SIG-M5 treated with dmso at 0.1 percent for 504 hours (cell line): Measurements from ENCODE around the gene CDX2.
"Not testable (repeated sequence)": the region's sequence is repeated elsewhere in the genome, so short reads cannot be mapped to it uniquely, and the experiment has no call there.

Source experiments
- DNase-seq: peaks from one replicate; lab custom pipeline; 2025; ENCODE audit not compliant: unreplicated experiment; lab: John Stamatoyannopoulos, UW

Gene CDX2

GRCh38 chr13:27965740-27966640 is 3.1 kb downstream of the CDX2 start:
- DNase-seq: no peak

GRCh38 chr13:27965343-27965739 is 3.8 kb downstream of the CDX2 start:
- DNase-seq: no peak

GRCh38 chr13:27964741-27965323 is 4.3 kb downstream of the CDX2 start:
- DNase-seq: no peak

- DNase-seq: not testable (repeated sequence)
These were observed 4.9 kb downstream of the CDX2 start for GRCh38 chr13:27964206-27964605.

- no peak for DNase-seq
These were observed 5.6 kb downstream of the CDX2 start for GRCh38 chr13:27963491-27963890.

- DNase-seq: no peak
These were observed 6.1 kb downstream of the CDX2 start for GRCh38 chr13:27962982-27963381.

GRCh38 chr13:27962128-27962841 is 6.8 kb downstream of the CDX2 start:
- DNase-seq: no peak

GRCh38 chr13:27961227-27962085 is 7.7 kb downstream of the CDX2 start:
- no peak for DNase-seq

GRCh38 chr13:27960362-27961226 is 8.5 kb downstream of the CDX2 start:
- DNase-seq: peak; percentile 91

GRCh38 chr13:27959976-27960361 is 9.1 kb downstream of the CDX2 start:
- no peak for DNase-seq

GRCh38 chr13:27956576-27957300 is 12.4 kb downstream of the CDX2 start:
- DNase-seq: no peak

GRCh38 chr13:27955014-27955591 is 14.0 kb downstream of the CDX2 start:
- no peak for DNase-seq

GRCh38 chr13:27954406-27954851 is 14.7 kb downstream of the CDX2 start:
- no peak for DNase-seq

GRCh38 chr13:27953676-27954405 is 15.3 kb downstream of the CDX2 start:
- DNase-seq: peak; percentile 21

- no peak for DNase-seq
These were observed 16.0 kb downstream of the CDX2 start for GRCh38 chr13:27952876-27953675.

GRCh38 chr13:27942972-27943371 is 26.1 kb downstream of the CDX2 start:
- no peak for DNase-seq

GRCh38 chr13:27933580-27934328 is 35.4 kb downstream of the CDX2 start:
- no peak for DNase-seq
